GM21526 (cell line): ENCODE results near the gene UGT3A1.

Source experiments
- ATAC-seq: cut with Tn5 transposase; IDR thresholded peaks from one replicate; pipeline ENCODE4 v1.9.1; 2021; ENCODE audit warnings: moderate library complexity; ENCODE audit not compliant: unreplicated experiment, low FRiP score

The UGT3A1 gene

GRCh38 chr5:35921930-35922329, 69.3 kb downstream of the UGT3A1 start:
- no peak for ATAC-seq

- ATAC-seq, result no peak
Measured at GRCh38 chr5:35920890-35921289, 70.3 kb downstream of the UGT3A1 start.

GRCh38 chr5:35919191-35919590, 72.0 kb downstream of the UGT3A1 start:
- no peak for ATAC-seq

- no peak for ATAC-seq
Measured at GRCh38 chr5:35908814-35909213, 82.4 kb downstream of the UGT3A1 start.

GRCh38 chr5:35908228-35908627, 83.0 kb downstream of the UGT3A1 start:
- ATAC-seq, result no peak

- ATAC-seq, result peak; percentile 80
Measured at GRCh38 chr5:35904443-35905132, 86.6 kb downstream of the UGT3A1 start.

GRCh38 chr5:35903631-35904203, 87.5 kb downstream of the UGT3A1 start:
- no peak for ATAC-seq

- peak; percentile 64 for ATAC-seq
Measured at GRCh38 chr5:35902046-35902672, 89.0 kb downstream of the UGT3A1 start.
